GM18498 (cell line): ENCODE data around the gene DYNLT2.

Experiments
- ATAC-seq: cut with Tn5 transposase; IDR thresholded peaks from one replicate; pipeline ENCODE4 v1.9.1; 2021; ENCODE audit warnings: mild to moderate bottlenecking, moderate library complexity; ENCODE audit not compliant: unreplicated experiment

The DYNLT2 gene

DNA sequence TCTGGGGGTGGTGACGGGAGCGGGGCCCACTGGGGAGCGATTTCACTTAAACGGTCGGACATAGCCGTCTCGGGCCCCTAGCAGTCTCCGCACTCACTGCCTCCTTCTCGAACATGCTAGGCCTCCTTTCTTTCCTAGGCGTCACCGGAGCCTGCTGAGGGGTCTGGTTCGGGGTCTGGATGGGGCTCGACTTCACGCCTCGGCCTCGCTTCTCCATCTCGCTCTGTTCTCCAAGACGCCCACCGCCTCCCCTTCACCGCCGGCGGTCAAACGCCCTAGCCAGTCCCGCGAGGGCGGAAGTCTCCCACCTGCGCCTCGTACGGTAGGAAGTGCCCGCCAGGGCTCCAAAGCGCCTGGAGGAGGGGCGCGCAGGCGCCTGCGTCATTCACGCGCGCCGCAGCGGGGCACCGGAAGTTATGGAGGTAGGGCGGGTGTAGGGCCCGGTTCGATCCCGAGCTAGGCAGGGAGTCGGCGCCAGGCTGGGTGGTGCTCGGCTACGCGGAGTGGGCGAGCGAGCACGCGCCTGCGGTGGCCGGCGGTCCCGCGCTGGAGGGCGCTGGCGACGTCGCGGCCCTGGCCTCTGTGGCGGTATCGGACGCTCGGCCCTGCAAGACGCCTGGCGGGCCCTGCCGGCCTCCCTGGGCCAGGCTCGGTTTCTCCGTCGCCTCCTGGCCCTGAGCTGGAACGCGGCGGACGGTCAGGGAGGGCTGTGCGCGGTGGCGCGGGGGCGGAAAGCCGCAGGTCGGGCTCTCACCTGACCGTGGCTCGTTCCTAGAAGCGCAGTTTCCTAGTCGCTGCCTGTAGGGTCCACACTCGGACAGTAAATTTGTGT is at the start of gene DYNLT2, which contains the start of gene ERMARD:
DYNLT2 (minus strand) TSS at position 331 of the 832 bp plus-strand sequence; CDS start at position 217, 114 bp downstream.
ERMARD (plus strand) TSS at position 381 of the 832 bp plus-strand sequence; CDS start at position 417, 36 bp downstream.
- ATAC-seq, result peak; percentile 94

DNA sequence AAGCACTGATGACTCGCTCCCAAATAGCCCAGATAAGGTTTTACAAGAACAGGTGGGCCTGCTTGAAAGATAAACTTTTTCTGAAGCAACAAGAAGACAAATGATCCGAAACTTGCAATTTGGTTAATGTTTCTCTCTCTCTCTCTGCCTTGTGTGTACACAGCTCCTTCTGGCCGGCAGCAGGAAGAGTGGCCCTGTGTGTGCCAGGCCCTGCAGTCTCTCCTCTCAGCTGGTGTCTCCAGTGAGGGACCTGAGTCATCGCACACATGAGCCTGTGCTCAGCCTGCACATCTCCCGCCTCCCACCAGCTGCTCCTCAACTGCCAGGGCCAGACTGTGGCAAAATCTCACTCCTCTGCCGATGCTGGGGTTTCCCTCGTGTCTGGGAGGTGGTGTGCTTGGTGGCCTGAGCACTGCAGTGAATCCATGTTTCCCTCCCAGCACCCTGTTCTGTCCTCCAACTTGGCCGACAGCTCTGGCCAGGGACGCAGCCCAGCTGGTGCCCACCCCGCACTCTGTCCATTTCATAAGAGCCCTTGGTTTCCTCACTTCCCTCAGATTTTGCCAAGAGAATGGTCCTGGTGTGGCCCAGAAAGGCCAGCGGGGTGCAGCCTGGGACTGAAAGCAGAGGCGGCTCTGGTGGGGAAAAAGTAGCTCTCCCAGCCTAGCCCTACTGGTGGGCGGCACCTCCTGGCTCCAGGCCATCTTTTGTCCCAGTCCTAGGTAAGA is 49.5 kb upstream of the DYNLT2 start:
- no peak for ATAC-seq

GRCh38 chr6:169800116-169800667 is 48.8 kb upstream of the DYNLT2 start:
- no peak for ATAC-seq

- ATAC-seq, result no peak
Measured at GRCh38 chr6:169799474-169799926, 48.1 kb upstream of the DYNLT2 start.

DNA sequence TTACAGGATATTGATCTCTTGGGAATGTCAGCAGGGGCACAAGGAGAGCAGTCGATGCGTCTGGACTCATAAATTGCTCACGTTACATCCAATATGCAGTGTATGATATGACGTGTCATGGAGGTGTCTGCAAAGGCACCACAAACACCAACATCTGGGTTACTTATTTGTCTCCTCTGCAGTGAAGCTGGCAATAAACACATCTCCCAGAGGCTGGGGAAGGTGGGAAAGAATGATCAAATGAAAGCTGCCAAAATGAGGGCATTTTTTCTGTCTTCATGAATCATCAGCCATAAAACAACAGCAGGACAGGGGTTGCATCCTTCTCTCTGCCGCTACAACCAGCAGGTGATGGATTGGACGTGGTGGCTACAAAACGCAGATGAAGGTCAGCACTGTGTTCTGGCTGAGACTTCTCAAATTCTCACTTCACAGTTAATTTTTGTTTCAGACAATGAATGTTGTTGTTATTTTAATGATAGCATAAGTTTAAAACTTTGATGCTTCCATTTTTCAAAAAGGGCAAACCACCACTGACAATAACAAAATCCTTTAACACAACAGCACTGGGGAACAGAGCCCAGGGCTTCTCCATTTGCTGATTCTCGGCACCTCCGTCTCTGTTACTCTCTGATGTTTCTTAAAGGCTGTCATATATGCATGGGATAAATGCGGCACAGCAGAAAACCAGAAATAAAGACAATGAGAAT is 47.5 kb upstream of the DYNLT2 start:
- ATAC-seq, result no peak

DNA sequence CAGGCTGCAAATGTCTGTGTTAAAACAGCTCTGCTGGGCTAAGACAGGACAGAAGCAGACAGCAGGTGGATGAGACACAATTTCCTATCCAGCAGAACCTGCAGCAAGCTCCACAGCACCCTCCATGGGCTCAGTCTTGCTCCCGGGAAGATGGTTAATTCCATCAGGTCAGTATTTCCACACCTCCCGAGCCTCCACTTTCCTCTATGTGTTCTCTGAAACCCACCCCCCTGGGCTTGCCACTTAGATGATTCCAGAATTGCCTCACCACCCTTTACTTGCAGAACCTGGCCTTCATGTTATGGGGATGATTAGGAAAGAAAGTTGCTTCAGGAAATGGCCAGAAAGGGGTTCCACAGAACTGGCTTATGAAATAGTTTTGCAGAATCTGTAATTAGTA is 43.8 kb upstream of the DYNLT2 start:
- no peak for ATAC-seq

DNA sequence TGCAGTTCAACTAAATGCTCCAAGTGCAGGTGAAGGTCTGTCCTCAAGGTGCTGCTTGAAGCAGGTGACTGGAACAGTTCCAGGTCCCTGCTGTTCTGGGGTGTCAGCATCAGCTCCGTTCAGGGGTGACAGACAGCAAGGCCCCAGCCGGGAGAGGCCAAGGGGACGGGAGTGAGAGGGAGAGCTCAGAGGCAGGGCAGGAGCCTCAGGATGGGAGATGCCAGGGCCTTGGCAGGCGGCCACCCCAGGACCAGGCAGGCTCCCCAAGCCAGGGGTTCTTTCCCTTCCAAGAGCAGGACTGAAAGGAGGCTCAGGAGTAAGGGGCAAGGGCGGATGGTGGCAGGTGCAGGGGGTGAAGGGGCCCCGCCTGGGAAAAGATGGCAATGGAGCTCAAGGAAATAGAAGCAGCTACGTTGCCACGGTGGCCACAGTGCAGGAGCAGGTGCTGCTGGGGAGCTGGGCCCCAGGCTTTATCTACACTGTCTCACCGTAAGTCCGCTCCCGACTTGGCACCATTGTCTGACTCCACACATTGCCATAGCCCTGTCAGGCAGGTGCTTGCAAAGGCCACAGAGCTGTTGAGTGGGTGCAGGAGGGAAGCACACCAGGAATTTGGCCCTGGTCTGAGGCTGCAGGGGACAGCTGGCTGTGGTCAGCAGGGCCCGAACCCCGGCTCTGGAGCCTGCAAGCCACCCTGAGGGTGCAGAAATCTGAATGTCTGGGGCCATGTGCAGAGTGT is 43.1 kb upstream of the DYNLT2 start:
- ATAC-seq, result no peak

DNA sequence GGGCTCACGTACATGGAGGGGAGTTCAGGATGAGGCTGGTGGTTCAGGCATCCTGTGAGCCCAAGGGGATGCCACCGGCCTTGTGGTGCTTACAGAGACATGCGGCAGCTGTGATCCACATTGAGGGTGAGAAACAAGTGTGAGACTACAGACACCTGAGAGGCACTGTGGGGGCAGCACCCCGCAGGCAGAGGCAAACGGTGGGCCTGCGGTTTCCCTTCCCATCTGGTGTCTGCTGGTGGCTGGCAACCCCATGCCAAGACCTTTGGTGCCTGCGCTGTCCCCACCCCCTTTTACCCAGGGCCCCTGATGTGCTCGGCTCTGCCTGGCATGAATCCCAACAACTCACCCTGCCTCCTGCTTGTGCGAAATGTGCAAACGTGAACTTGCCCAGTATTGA is 42.0 kb upstream of the DYNLT2 start:
- no peak for ATAC-seq

DNA sequence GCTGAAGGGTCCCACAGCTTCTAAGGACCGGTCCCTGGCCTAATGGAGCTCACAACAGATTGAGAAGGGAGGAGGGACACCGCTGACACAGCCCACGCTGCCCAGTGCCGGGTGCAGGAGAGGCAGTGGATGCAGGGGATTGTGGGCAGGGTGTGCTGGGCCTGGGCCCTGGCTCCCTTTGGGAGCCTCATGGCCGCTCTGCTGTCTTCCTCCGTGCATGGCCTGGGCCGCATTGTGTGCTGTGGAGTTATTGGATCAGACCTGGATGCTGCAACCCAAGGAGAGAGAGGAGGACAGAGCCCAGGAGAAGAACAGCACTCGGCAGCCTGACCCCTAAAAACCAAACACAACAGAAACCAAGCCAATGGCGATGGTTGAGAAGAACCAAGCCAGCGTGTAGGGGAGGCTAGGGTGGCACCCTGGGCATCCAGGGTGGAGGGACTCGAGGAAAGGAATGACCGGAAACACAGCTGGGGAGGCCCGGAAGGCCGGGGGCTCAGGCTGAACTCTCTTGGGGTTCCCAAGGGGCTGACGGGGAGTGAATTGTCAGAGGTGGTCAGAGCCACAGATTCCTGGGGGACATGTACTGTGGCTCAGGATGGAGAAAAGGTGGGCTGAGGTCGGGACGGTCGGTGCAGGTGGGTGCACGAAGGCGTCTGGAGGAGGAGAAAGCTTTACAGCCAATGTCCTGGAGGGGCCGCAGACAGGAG is 41.1 kb upstream of the DYNLT2 start:
- no peak for ATAC-seq

DNA sequence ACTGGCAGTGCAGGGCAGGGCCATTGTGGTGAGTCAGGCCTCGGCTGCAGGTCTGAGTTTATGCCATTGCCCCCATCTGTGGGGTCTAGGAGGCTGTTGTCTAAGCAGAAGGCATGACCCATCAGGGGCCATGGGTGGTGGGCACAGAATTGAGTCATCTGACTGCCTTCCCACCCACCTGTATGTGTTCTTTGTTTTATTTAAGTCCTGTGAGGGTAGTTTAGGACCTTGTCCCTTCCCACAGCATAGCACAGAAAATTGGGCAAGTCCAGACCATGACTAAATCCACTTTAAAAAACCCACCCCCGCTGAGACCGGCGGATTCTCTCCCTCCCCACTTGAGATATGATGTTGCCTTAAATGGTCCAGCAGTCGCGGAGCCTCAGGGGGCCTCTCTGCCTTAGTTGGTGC is 40.4 kb upstream of the DYNLT2 start:
- ATAC-seq, result no peak

DNA sequence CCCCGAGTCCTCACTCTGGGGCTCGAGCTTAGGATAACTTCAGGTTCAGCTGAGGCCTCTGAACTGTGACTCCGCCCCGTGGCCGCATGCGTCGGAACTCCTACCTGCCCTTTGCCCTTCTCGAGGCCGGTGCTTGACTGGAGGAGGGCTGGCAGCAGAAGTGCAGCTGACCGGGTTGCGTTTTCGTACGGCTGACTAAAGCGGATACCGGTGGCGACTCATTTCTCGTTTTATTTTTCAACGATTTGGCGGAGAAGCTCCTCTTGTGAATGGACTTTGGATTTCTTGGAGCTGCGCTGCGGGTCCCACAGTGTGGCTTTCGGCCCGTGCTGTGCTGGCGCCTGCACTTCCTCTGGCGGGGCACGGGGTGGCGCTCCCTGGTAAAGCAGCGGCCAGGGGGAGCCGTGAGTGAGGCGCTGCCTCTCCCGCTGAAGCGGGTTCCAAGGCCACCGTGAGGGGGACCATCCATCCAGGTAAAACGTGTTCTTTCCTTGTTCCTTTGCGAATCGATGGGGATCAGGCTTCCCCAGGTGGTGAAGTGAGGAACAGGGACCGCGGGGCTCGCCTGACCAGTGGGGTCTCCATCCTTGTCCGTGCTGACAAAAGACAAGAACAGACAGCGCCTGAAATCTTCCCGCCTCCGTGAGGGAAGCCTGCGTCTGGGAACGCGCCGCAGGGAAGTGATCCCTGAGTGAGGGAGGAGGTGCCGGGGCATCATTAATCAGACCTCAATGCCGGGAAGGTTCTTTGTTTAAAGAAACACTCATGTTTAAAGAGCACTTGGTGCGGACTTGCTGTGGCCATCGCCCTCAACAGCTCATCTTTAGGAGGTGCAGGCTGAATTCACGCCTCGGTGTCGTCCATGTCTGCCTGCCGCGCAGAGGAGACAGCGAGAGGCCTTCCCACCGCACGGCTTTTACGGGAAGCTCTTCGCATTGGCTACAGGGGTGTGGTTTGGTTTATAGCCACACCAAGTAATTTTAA is 38.9 kb upstream of the DYNLT2 start:
- peak; percentile 97 for ATAC-seq

GRCh38 chr6:169789146-169789943 is 38.0 kb upstream of the DYNLT2 start:
- no peak for ATAC-seq

DNA sequence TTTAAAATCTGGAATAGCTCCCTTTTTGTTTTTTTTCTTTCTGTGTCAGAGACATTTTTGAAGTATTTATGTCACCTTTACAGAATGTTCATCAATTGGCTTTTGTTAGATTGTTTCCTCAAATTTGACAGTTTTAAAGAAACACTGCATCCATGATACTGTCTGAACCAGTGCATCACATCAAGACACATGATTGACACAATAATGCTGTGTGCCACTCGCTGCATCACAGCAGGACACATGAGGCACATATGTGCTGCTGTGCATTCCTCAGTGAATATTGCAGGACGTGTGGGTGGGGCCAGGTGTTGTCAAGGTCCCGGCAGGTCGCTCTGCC is 37.4 kb upstream of the DYNLT2 start:
- ATAC-seq, result no peak

- ATAC-seq, result no peak
Measured at GRCh38 chr6:169787797-169788196, 36.4 kb upstream of the DYNLT2 start.

DNA sequence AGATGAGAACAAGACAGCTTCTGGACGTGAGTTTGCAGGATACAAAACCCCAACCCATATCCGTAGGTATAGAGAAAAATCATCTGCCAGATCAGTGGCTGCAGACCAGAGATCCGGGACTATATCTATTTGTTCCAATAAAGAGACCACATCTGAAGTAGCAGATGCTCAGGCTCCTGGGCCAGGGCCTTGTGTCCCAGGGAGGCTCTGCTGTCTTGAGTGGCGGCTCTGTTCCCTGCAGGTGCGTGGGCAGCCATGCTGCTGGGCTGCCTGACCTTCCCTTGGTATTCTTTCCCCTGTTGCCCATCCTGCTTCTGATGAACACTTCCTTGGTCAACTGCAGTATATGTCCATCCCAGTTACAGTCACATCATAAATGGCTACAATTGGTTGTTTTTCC is 35.0 kb upstream of the DYNLT2 start:
- ATAC-seq, result no peak

- ATAC-seq, result no peak
Measured at GRCh38 chr6:169785566-169785965, 34.2 kb upstream of the DYNLT2 start.

GRCh38 chr6:169784821-169785340 is 33.5 kb upstream of the DYNLT2 start:
- no peak for ATAC-seq
